ENCODE data around the gene SLC39A7. TPM values are rescaled to one million over a fixed set of nuclear protein-coding genes. Genes with fewer than 3 reads are reported as not detected.

Gene SLC39A7
- total and polyA plus RNA-seq, 2 of the 13 experiments (the other 11 are each of a cell fraction or from before 2014, with no cell fraction given), result 142 to 229 TPM

- TF ChIP-seq, protein P1, sequence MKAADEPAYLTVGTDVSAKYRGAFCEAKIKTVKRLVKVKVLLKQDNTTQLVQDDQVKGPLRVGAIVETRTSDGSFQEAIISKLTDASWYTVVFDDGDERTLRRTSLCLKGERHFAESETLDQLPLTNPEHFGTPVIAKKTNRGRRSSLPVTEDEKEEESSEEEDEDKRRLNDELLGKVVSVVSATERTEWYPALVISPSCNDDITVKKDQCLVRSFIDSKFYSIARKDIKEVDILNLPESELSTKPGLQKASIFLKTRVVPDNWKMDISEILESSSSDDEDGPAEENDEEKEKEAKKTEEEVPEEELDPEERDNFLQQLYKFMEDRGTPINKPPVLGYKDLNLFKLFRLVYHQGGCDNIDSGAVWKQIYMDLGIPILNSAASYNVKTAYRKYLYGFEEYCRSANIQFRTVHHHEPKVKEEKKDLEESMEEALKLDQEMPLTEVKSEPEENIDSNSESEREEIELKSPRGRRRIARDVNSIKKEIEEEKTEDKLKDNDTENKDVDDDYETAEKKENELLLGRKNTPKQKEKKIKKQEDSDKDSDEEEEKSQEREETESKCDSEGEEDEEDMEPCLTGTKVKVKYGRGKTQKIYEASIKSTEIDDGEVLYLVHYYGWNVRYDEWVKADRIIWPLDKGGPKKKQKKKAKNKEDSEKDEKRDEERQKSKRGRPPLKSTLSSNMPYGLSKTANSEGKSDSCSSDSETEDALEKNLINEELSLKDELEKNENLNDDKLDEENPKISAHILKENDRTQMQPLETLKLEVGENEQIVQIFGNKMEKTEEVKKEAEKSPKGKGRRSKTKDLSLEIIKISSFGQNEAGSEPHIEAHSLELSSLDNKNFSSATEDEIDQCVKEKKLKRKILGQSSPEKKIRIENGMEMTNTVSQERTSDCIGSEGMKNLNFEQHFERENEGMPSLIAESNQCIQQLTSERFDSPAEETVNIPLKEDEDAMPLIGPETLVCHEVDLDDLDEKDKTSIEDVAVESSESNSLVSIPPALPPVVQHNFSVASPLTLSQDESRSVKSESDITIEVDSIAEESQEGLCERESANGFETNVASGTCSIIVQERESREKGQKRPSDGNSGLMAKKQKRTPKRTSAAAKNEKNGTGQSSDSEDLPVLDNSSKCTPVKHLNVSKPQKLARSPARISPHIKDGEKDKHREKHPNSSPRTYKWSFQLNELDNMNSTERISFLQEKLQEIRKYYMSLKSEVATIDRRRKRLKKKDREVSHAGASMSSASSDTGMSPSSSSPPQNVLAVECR (CRISPR knock-in tag; IDR thresholded peaks at IDR 0.05; ENCODE audit: borderline replicate concordance), result peak; percentile 81; the same call in 1 of the 2 replicates
- no peak for TF ChIP-seq KDM2A (CRISPR knock-in tag; IDR thresholded peaks at IDR 0.05; ENCODE audit: borderline replicate concordance, low read depth)
- peak; percentile 49; the same call in 1 of the 2 replicates for TF ChIP-seq MXD4 (CRISPR knock-in tag; IDR thresholded peaks at IDR 0.05)
- TF ChIP-seq ZNF256 (CRISPR knock-in tag; conservative IDR thresholded peaks at IDR 0.05), result 0 out of 2 replicates have a peak, but pooled peaks have one; percentile 26
- no peak for TF ChIP-seq ZNF777 (CRISPR knock-in tag; IDR thresholded peaks at IDR 0.05)
- peak; percentile 99 to 100 for TF ChIP-seq NR2F1 (CRISPR knock-in tag; IDR thresholded peaks at IDR 0.05)
- TF ChIP-seq PHF20 (CRISPR knock-in tag; IDR thresholded peaks at IDR 0.05), result no peak
- peak; percentile 68; the same call in 1 of the 2 replicates for TF ChIP-seq KLF15 (CRISPR knock-in tag; IDR thresholded peaks at IDR 0.05; ENCODE audit: borderline replicate concordance)
- TF ChIP-seq HIC2 (CRISPR knock-in tag; IDR thresholded peaks at IDR 0.05; ENCODE audit: low read depth), result peak; percentile 30; the same call in 1 of the 2 replicates
- TF ChIP-seq, protein P2, sequence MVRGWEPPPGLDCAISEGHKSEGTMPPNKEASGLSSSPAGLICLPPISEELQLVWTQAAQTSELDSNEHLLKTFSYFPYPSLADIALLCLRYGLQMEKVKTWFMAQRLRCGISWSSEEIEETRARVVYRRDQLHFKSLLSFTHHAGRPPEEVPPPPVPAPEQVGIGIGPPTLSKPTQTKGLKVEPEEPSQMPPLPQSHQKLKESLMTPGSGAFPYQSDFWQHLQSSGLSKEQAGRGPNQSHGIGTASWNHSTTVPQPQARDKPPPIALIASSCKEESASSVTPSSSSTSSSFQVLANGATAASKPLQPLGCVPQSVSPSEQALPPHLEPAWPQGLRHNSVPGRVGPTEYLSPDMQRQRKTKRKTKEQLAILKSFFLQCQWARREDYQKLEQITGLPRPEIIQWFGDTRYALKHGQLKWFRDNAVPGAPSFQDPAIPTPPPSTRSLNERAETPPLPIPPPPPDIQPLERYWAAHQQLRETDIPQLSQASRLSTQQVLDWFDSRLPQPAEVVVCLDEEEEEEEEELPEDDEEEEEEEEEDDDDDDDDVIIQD (CRISPR knock-in tag; IDR thresholded peaks at IDR 0.05; ENCODE audit: low read depth), result peak; percentile 70; the same call in 1 of the 2 replicates
- no peak for TF ChIP-seq ZXDC (CRISPR knock-in tag; IDR thresholded peaks at IDR 0.05)
- TF ChIP-seq TRIM24 (CRISPR knock-in tag; IDR thresholded peaks at IDR 0.05), result no peak
- TF ChIP-seq ZNF280B (CRISPR knock-in tag; IDR thresholded peaks at IDR 0.05; ENCODE audit: borderline replicate concordance), result 0 out of 2 replicates have a peak, but pooled peaks have one; percentile 58
- peak; percentile 75 for TF ChIP-seq PHF5A (CRISPR knock-in tag; IDR thresholded peaks at IDR 0.05; ENCODE audit: low read depth, unreplicated experiment)
- TF ChIP-seq ZMYM3 (CRISPR knock-in tag; IDR thresholded peaks at IDR 0.05), result peak; percentile 84; the same call in 1 of the 2 replicates
Measured at GRCh38 chr6:33198159-33198852, 2.4 kb upstream of the SLC39A7 start (continued).
